IMR-90 (cell line): ENCODE results near the gene RPL10. TPM values are rescaled to one million over a fixed set of nuclear protein-coding genes. Genes with fewer than 3 reads are reported as not detected.
A peak's percentile ranks its signal among the peaks of the same experiment; 100 is the strongest.

Experiments used
- ATAC-seq: fragments of 200-7000 bp; cut with Tn5 transposase; 2 replicates; pipeline ENCODE4 v1.9.1; 2020; ENCODE audit warnings: low read depth, mild to moderate bottlenecking, moderate library complexity
- BruUV-seq: library from RNA; stranded (reverse); fragments of 400-500 nt; replicated peaks from 2 replicates; lab custom pipeline; 2021; lab: Mats Ljungman, UMichigan
- CTCF ChIA-PET: fragments of 300-600 bp; formaldehyde crosslinking; extraction: SDS; loops from one replicate; lab custom pipeline; 2021; ENCODE audit warnings: antibody characterized with exemption; lab: Yijun Ruan, JAX
- POLR2A ChIA-PET: fragments of 300-600 bp; sonication (Branson Sonifier 250); formaldehyde crosslinking; loops from one replicate; lab custom pipeline; 2022; ENCODE audit warnings: antibody characterized with exemption; ENCODE audit not compliant: unreplicated experiment; lab: Charles Lee
- DNase-seq: peaks from one replicate; pipeline ENCODE4 v3.0.0; 2013
- H2AFZ ChIP-seq: replicated peaks from 2 replicates; pipeline ENCODE3; 2013; ENCODE audit warnings: low read length, mild to moderate bottlenecking; ENCODE audit not compliant: poor library complexity
- H2AK5ac ChIP-seq: 2 replicates; pipeline ENCODE4 v1.6.1; 2013; ENCODE audit warnings: low read depth, low read length, inconsistent platforms
- H2AK9ac ChIP-seq: replicated peaks from 2 replicates; pipeline ENCODE3; 2013; ENCODE audit warnings: mild to moderate bottlenecking, low read depth, low read length, moderate library complexity; ENCODE audit not compliant: poor library complexity
- H2BK120ac ChIP-seq: 2 replicates; pipeline ENCODE4 v1.6.1; 2013; ENCODE audit warnings: low read depth, low read length, inconsistent platforms
- H2BK15ac ChIP-seq: 3 replicates; pipeline ENCODE4 v1.6.1; 2013; ENCODE audit warnings: low read depth, low read length, inconsistent platforms
- H2BK20ac ChIP-seq: 2 replicates; pipeline ENCODE4 v1.6.1; 2013; ENCODE audit warnings: low read depth, mild to moderate bottlenecking, inconsistent platforms, low read length, moderate library complexity
- H2BK5ac ChIP-seq: 2 replicates; pipeline ENCODE4 v1.6.1; 2013; ENCODE audit warnings: mild to moderate bottlenecking, low read depth, low read length, inconsistent platforms; ENCODE audit not compliant: poor library complexity, severe bottlenecking
- H3K14ac ChIP-seq: replicated peaks from 2 replicates; pipeline ENCODE4 v1.6.1; 2013; ENCODE audit warnings: low read depth, low read length, inconsistent platforms
- H3K18ac ChIP-seq: 2 replicates; pipeline ENCODE4 v1.6.1; 2013; ENCODE audit warnings: low read depth, low read length, control low read depth
- H3K23ac ChIP-seq: 2 replicates; pipeline ENCODE4 v1.6.1; 2013; ENCODE audit warnings: low read depth, low read length, inconsistent platforms
- H3K27ac ChIP-seq: 2 replicates; pipeline ENCODE4 v1.5.1; 2013; ENCODE audit warnings: mild to moderate bottlenecking, control low read depth, low read length; ENCODE audit not compliant: insufficient read depth
- H3K27me3 ChIP-seq: 2 replicates; pipeline ENCODE4 v1.6.1; 2013; ENCODE audit warnings: low read length; ENCODE audit not compliant: control insufficient read depth, insufficient read depth
- H3K36me3 ChIP-seq: 2 replicates; pipeline ENCODE4 v1.6.1; 2013; ENCODE audit warnings: low read length, mixed read lengths; ENCODE audit not compliant: control insufficient read depth, insufficient read depth
- H3K4ac ChIP-seq: 2 replicates; pipeline ENCODE4 v1.6.1; 2013; ENCODE audit warnings: low read depth, low read length, inconsistent platforms
- H3K4me1 ChIP-seq: 2 replicates; pipeline ENCODE4 v1.6.1; 2013; ENCODE audit warnings: low read length, mixed read lengths; ENCODE audit not compliant: control insufficient read depth, insufficient read depth
- H3K4me2 ChIP-seq: 2 replicates; pipeline ENCODE4 v1.6.1; 2013; ENCODE audit warnings: low read depth, mild to moderate bottlenecking, control low read depth, low read length, moderate library complexity
- H3K4me3 ChIP-seq: 2 replicates; pipeline ENCODE4 v1.5.1; 2013; ENCODE audit warnings: low read depth, mild to moderate bottlenecking, control low read depth, low read length, moderate library complexity; ENCODE audit not compliant: insufficient read depth
- H3K56ac ChIP-seq: 2 replicates; pipeline ENCODE4 v1.6.1; 2013; ENCODE audit warnings: low read length, inconsistent platforms; ENCODE audit not compliant: insufficient read depth; ENCODE audit errors: extremely low read depth
- H3K79me1 ChIP-seq, 2 experiments: 2 replicates each; pipeline ENCODE4 v1.6.1; 2013; ENCODE audit warnings: low read length in 2 of 2, inconsistent platforms in 1 of 2, low read depth in 1 of 2
- H3K9ac ChIP-seq: 2 replicates; pipeline ENCODE4 v1.6.1; 2013; ENCODE audit warnings: low read depth, low read length, control low read depth
- H3K9me1 ChIP-seq: 2 replicates; pipeline ENCODE4 v1.6.1; 2013; ENCODE audit warnings: low read length, inconsistent platforms; ENCODE audit not compliant: insufficient read depth
- H3K9me3 ChIP-seq: 2 replicates; pipeline ENCODE4 v1.6.1; 2013; ENCODE audit warnings: low read length; ENCODE audit not compliant: control insufficient read depth, insufficient read depth
- H4K20me1 ChIP-seq: 2 replicates; pipeline ENCODE4 v1.6.1; 2013; ENCODE audit warnings: low read length, inconsistent platforms; ENCODE audit not compliant: insufficient read depth
- H4K5ac ChIP-seq: 2 replicates; pipeline ENCODE4 v1.6.1; 2013; ENCODE audit warnings: mild to moderate bottlenecking, low read depth, low read length, control low read depth
- H4K8ac ChIP-seq, 2 experiments: 2 replicates each; pipeline ENCODE4 v1.6.1; 2013; ENCODE audit warnings: low read depth in 2 of 2, low read length in 2 of 2, control low read depth in 1 of 2, inconsistent platforms in 1 of 2
- H4K91ac ChIP-seq: 2 replicates; pipeline ENCODE4 v1.6.1; 2013; ENCODE audit warnings: low read depth, low read length, inconsistent platforms; ENCODE audit not compliant: insufficient read depth
- CEBPB ChIP-seq: IDR thresholded peaks from 2 replicates; pipeline ENCODE4 v1.6.1; 2012; ENCODE audit warnings: low read depth, low read length, improper control_type of control experiment
- CHD1 ChIP-seq: IDR thresholded peaks from 2 replicates; pipeline ENCODE4 v1.6.1; 2012; ENCODE audit warnings: low read depth, low read length, improper control_type of control experiment
- FOS ChIP-seq: fragments of 150-350 bp; IDR thresholded peaks from 2 replicates; pipeline ENCODE4 v1.6.1; 2016; ENCODE audit warnings: low read depth, low read length
- MAZ ChIP-seq: IDR thresholded peaks from 2 replicates; pipeline ENCODE4 v1.6.1; 2012; ENCODE audit warnings: low read depth, mild to moderate bottlenecking, low read length, improper control_type of control experiment, moderate library complexity, borderline replicate concordance
- MXI1 ChIP-seq: IDR thresholded peaks from 2 replicates; pipeline ENCODE4 v1.6.1; 2012; ENCODE audit warnings: low read depth, mild to moderate bottlenecking, low read length, moderate library complexity, borderline replicate concordance
- RAD21 ChIP-seq: IDR thresholded peaks from 2 replicates; pipeline ENCODE4 v1.6.1; 2012; ENCODE audit warnings: low read length, improper control_type of control experiment
- RFX5 ChIP-seq: IDR thresholded peaks from 2 replicates; pipeline ENCODE4 v1.8.0; 2012; ENCODE audit warnings: low read depth, mild to moderate bottlenecking, low read length, moderate library complexity
- SMC3 ChIP-seq: fragments of 150-350 bp; IDR thresholded peaks from 2 replicates; pipeline ENCODE4 v1.6.1; 2016; ENCODE audit warnings: low read depth, mild to moderate bottlenecking, antibody characterized with exemption, low read length, moderate library complexity
- WGBS, 2 experiments: methylation state at CpG; one replicate each; pipeline versions ENCODE4 v1.1.5 to v1.1.7; 2013; ENCODE audit warnings: missing lambda C conversion rate in 2 of 2; ENCODE audit not compliant: insufficient read length in 1 of 2; ENCODE audit errors: extremely low coverage in 2 of 2; 5-methylcytosine and 5-hydroxymethylcytosine counted together
- dilution Hi-C: fragments of 300-500 bp; cut with HindIII; formaldehyde crosslinking; loops from one replicate; pipeline ENCODE4 v1.14.3; 2018; ENCODE audit warnings: low sequenced_read_pairs; ENCODE audit not compliant: unreplicated experiment
- in situ Hi-C: fragments of 300-500 bp; cut with MboI; formaldehyde crosslinking; loops from 3 replicates; pipeline ENCODE4 v1.14.3; 2019; ENCODE audit warnings: low sequenced_read_pairs, inconsistent platforms, mixed read lengths
- intact Hi-C: fragments of 100-400 bp; cut with micrococcal nuclease; formaldehyde crosslinking; loops from 2 replicates; pipeline ENCODE4 v1.10.0; 2022
- polyA plus RNA-seq, 3 experiments: library from polyadenylated mRNA; depleted of rRNA; stranded (reverse); fragments of >200 nt; gene quantifications; 2 replicates each; pipeline ENCODE4 v1.2.3, GENCODE V29; 2012; ENCODE audit warnings: low replicate concordance in 1 of 3
- total RNA-seq: library from RNA; depleted of rRNA; stranded (reverse); fragments of >200 nt; gene quantifications from 2 replicates; pipeline ENCODE4 v1.2.3, GENCODE V29; 2012
- TF ChIP-seq, protein P1 (sequence below): fragments of 150-350 bp; IDR thresholded peaks from 2 replicates; pipeline ENCODE4 v1.6.1; 2016; ENCODE audit warnings: low read depth, mild to moderate bottlenecking, low read length, moderate library complexity, borderline replicate concordance

Gene RPL10
- total and polyA plus RNA-seq, 2 of the 4 experiments (the other 2 are of a cell fraction), result 1,582 to 7,467 TPM

- TF ChIP-seq MXI1 (no peak), RAD21 (no peak), RFX5 (no peak), CHD1 (no peak), CEBPB (no peak), FOS (no peak), SMC3 (no peak), MAZ (no peak)
- TF ChIP-seq, protein P1, sequence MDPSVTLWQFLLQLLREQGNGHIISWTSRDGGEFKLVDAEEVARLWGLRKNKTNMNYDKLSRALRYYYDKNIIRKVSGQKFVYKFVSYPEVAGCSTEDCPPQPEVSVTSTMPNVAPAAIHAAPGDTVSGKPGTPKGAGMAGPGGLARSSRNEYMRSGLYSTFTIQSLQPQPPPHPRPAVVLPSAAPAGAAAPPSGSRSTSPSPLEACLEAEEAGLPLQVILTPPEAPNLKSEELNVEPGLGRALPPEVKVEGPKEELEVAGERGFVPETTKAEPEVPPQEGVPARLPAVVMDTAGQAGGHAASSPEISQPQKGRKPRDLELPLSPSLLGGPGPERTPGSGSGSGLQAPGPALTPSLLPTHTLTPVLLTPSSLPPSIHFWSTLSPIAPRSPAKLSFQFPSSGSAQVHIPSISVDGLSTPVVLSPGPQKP, result no peak
- no peak for DNase-seq
- no peak overlapping the region for H2BK120ac ChIP-seq
- no peak overlapping the region for H2AK9ac ChIP-seq
- no peak overlapping the region for H3K9ac ChIP-seq
- no peak overlapping the region for H3K4ac ChIP-seq
- no peaks in the 10 kb centered on the region for H3K9me3 ChIP-seq
- H3K27ac ChIP-seq, result no peak overlapping the region
- no peak overlapping the region for H2BK5ac ChIP-seq
- H3K79me1 ChIP-seq, result peaks cover 10 to 42% of the 10 kb centered on the region in 2 experiments; a peak in 2 of 4 replicates
- H3K9me1 ChIP-seq, result no peaks in the 10 kb centered on the region
- dilution Hi-C loops (no loop called here), intact Hi-C loops (no loop called here), in situ Hi-C loops (no loop called here)
- no TSS peak for BruUV-seq
- POLR2A ChIA-PET, result no interaction called here
- peaks cover 100% of the 10 kb centered on the region for H4K20me1 ChIP-seq
- no peak overlapping the region for H3K56ac ChIP-seq
- H3K14ac ChIP-seq, result no peak overlapping the region
- no peak overlapping the region for H4K91ac ChIP-seq
- H2BK15ac ChIP-seq, result no peak overlapping the region
- no peak overlapping the region for H3K18ac ChIP-seq
- CTCF ChIA-PET, result no interaction called here
- H3K4me2 ChIP-seq, result no peak overlapping the region
- peaks cover 98% of the 10 kb centered on the region for H3K36me3 ChIP-seq
- no peak overlapping the region for H3K4me3 ChIP-seq
- peak overlapping the region; percentile 5 for H2AFZ ChIP-seq
- 80% methylated on average over 2 of the region's 12 CpGs; no CpG with 5 or more reads in 1 of the 2 experiments for WGBS, 2 experiments
- no peaks in the 10 kb centered on the region for H3K4me1 ChIP-seq
- no peak for ATAC-seq
- H2BK20ac ChIP-seq, result no peak overlapping the region
- H2AK5ac ChIP-seq, result no peak overlapping the region
- no peak overlapping the region for H3K23ac ChIP-seq
- no peaks in the 10 kb centered on the region for H3K27me3 ChIP-seq
- H4K5ac ChIP-seq, result no peak overlapping the region
- no peak overlapping the region for H4K8ac ChIP-seq
Measured at GRCh38 chrX:154355776-154356140, 42.4 kb upstream of the RPL10 start.
